H9 (cell line): ENCODE measurements around the gene IL5. TPM values are rescaled to one million over a fixed set of nuclear protein-coding genes. Genes with fewer than 3 reads are reported as not detected.

ENCODE experiments used
- DNase-seq: peaks from one replicate; pipeline ENCODE4 v3.0.0-alpha.2; 2017
- H2AFZ ChIP-seq: one replicate; pipeline ENCODE4 v1.6.1; 2013; ENCODE audit warnings: mild to moderate bottlenecking, low read length, control low read depth, moderate library complexity
- H2AK5ac ChIP-seq: 2 replicates; pipeline ENCODE4 v1.6.1; 2013; ENCODE audit warnings: low read length, control low read depth, mixed read lengths; ENCODE audit not compliant: insufficient read length
- H2BK120ac ChIP-seq: one replicate; pipeline ENCODE4 v1.6.1; 2013; ENCODE audit warnings: low read depth, mild to moderate bottlenecking, low read length, control low read depth, inconsistent platforms; ENCODE audit not compliant: poor library complexity, severe bottlenecking
- H2BK12ac ChIP-seq: 2 replicates; pipeline ENCODE4 v1.6.1; 2013; ENCODE audit warnings: low read length, control low read depth, mixed read lengths, low read depth; ENCODE audit not compliant: insufficient read length
- H2BK15ac ChIP-seq: 2 replicates; pipeline ENCODE4 v1.6.1; 2013; ENCODE audit warnings: low read depth, low read length, control low read depth
- H2BK20ac ChIP-seq: one replicate; pipeline ENCODE4 v1.6.1; 2013; ENCODE audit warnings: low read depth, mild to moderate bottlenecking, low read length, control low read depth, inconsistent platforms; ENCODE audit not compliant: poor library complexity, severe bottlenecking
- H2BK5ac ChIP-seq: 2 replicates; pipeline ENCODE4 v1.6.1; 2013; ENCODE audit warnings: low read length, control low read depth, mixed read lengths; ENCODE audit not compliant: insufficient read length
- H3K14ac ChIP-seq: 2 replicates; pipeline ENCODE4 v1.6.1; 2013; ENCODE audit warnings: low read length, control low read depth; ENCODE audit not compliant: insufficient read depth
- H3K18ac ChIP-seq: 2 replicates; pipeline ENCODE4 v1.6.1; 2013; ENCODE audit warnings: low read depth, mild to moderate bottlenecking, mixed read lengths, low read length, control low read depth; ENCODE audit not compliant: insufficient read length
- H3K23ac ChIP-seq: 2 replicates; pipeline ENCODE4 v1.6.1; 2013; ENCODE audit warnings: low read length, control low read depth, mixed read lengths, low read depth; ENCODE audit not compliant: insufficient read length
- H3K23me2 ChIP-seq: 2 replicates; pipeline ENCODE4 v1.6.1; 2013; ENCODE audit warnings: low read depth, mild to moderate bottlenecking, mixed read lengths, low read length, control low read depth; ENCODE audit not compliant: insufficient read length, poor library complexity, severe bottlenecking
- H3K27ac ChIP-seq: 2 replicates; pipeline ENCODE4 v1.5.1; 2013; ENCODE audit warnings: low read length, control low read depth, mixed read lengths, low read depth; ENCODE audit not compliant: insufficient read length
- H3K27me3 ChIP-seq: 2 replicates; pipeline ENCODE4 v1.6.1; 2013; ENCODE audit warnings: low read length, control low read depth, inconsistent platforms; ENCODE audit not compliant: insufficient read depth
- H3K4ac ChIP-seq: 2 replicates; pipeline ENCODE4 v1.6.1; 2013; ENCODE audit warnings: low read depth, mild to moderate bottlenecking, control low read depth, inconsistent platforms, low read length, moderate library complexity
- H3K4me1 ChIP-seq: 2 replicates; pipeline ENCODE4 v1.6.1; 2013; ENCODE audit warnings: low read length, control low read depth, inconsistent platforms; ENCODE audit not compliant: insufficient read depth
- H3K4me2 ChIP-seq: 2 replicates; pipeline ENCODE4 v1.6.1; 2013; ENCODE audit warnings: low read length, control low read depth, mixed read lengths; ENCODE audit not compliant: insufficient read length, insufficient read depth
- H3K56ac ChIP-seq: 2 replicates; pipeline ENCODE4 v1.6.1; 2013; ENCODE audit warnings: low read depth, mild to moderate bottlenecking, mixed read lengths, low read length, control low read depth; ENCODE audit not compliant: insufficient read length
- H3K79me1 ChIP-seq: 2 replicates; pipeline ENCODE4 v1.6.1; 2013; ENCODE audit warnings: low read depth, mild to moderate bottlenecking, moderate library complexity, low read length, control low read depth, inconsistent platforms; ENCODE audit not compliant: insufficient read depth, poor library complexity, severe bottlenecking
- H3K79me2 ChIP-seq: 2 replicates; pipeline ENCODE4 v1.6.1; 2013; ENCODE audit warnings: low read length, control low read depth, inconsistent platforms; ENCODE audit not compliant: insufficient read depth
- H3K9ac ChIP-seq: 2 replicates; pipeline ENCODE4 v1.6.1; 2013; ENCODE audit warnings: low read length, control low read depth, mixed read lengths; ENCODE audit not compliant: insufficient read length; ENCODE audit errors: extremely low read depth
- H3K9me3 ChIP-seq: one replicate; pipeline ENCODE4 v1.6.1; 2013; ENCODE audit warnings: low read depth, low read length, inconsistent platforms; ENCODE audit not compliant: control insufficient read depth
- H3T11ph ChIP-seq: one replicate; pipeline ENCODE4 v1.6.1; 2013; ENCODE audit warnings: mild to moderate bottlenecking, low read length, control low read depth, inconsistent platforms
- H4K20me1 ChIP-seq: one replicate; pipeline ENCODE4 v1.6.1; 2013; ENCODE audit not compliant: control insufficient read depth, insufficient read length, insufficient read depth
- H4K5ac ChIP-seq: 2 replicates; pipeline ENCODE4 v1.6.1; 2013; ENCODE audit warnings: low read depth, mild to moderate bottlenecking, mixed read lengths, low read length, control low read depth; ENCODE audit not compliant: insufficient read length
- H4K8ac ChIP-seq: replicated peaks from 2 replicates; pipeline ENCODE4 v1.6.1; 2013; ENCODE audit warnings: low read length, control low read depth, mixed read lengths, low read depth; ENCODE audit not compliant: insufficient read length
- H4K91ac ChIP-seq: 2 replicates; pipeline ENCODE4 v1.6.1; 2013; ENCODE audit warnings: low read depth, mild to moderate bottlenecking, moderate library complexity, mixed read lengths, low read length, control low read depth; ENCODE audit not compliant: insufficient read length
- H3K27ac Mint-ChIP-seq, 3 experiments: 2 replicates in 2 of 3; 3 replicates in 1 of 3; pipeline ENCODE4 v1.8.0; 2020 to 2021; ENCODE audit warnings: mixed read lengths in 3 of 3, mild to moderate bottlenecking in 1 of 3, moderate library complexity in 1 of 3
- H3K27me3 Mint-ChIP-seq: 2 replicates; pipeline ENCODE4 v1.8.0; 2021; ENCODE audit warnings: low read depth, mild to moderate bottlenecking, moderate library complexity, mixed read lengths
- H3K36me3 Mint-ChIP-seq, 3 experiments: 2 replicates in 2 of 3; 3 replicates in 1 of 3; pipeline ENCODE4 v1.8.0; 2020 to 2021; ENCODE audit warnings: low read depth in 3 of 3, mixed read lengths in 3 of 3; ENCODE audit not compliant: insufficient read depth in 1 of 3
- H3K4me1 Mint-ChIP-seq, 2 experiments: 2 replicates each; pipeline ENCODE4 v1.8.0; 2020; ENCODE audit warnings: mixed read lengths in 2 of 2
- H3K4me3 Mint-ChIP-seq, 2 experiments: 2 replicates in 1 of 2; 3 replicates in 1 of 2; pipeline ENCODE4 v1.8.0; 2020 to 2021; ENCODE audit warnings: mild to moderate bottlenecking in 2 of 2, mixed read lengths in 2 of 2, moderate library complexity in 1 of 2
- H3K9me3 Mint-ChIP-seq, 2 experiments: 2 replicates in 1 of 2; 3 replicates in 1 of 2; pipeline ENCODE4 v1.8.0; 2020; ENCODE audit warnings: mild to moderate bottlenecking in 2 of 2, mixed read lengths in 2 of 2, moderate library complexity in 1 of 2
- WGBS: extraction: QIAGEN DNeasy Blood & Tissue Kit; methylation state at CpG from one replicate; pipeline ENCODE4 v1.1.7; 2013; ENCODE audit warnings: missing lambda C conversion rate, low lambda C conversion rate, mixed read lengths; ENCODE audit not compliant: insufficient read length; ENCODE audit errors: extremely low coverage; 5-methylcytosine and 5-hydroxymethylcytosine counted together
- total RNA-seq: library from RNA; stranded (reverse); gene quantifications from 2 replicates; pipeline ENCODE4 v1.2.1, GENCODE V29; 2021
- TF ChIP-seq, protein P1 (sequence below): fragments of 200-600 bp; sonication (generic); conservative IDR thresholded peaks from 3 replicates; pipeline ENCODE4 v1.8.0; 2021; ENCODE audit warnings: antibody characterized with exemption, mild to moderate bottlenecking

Gene IL5
- total RNA-seq, 1 experiment from 2014 or later, result not detected

DNA sequence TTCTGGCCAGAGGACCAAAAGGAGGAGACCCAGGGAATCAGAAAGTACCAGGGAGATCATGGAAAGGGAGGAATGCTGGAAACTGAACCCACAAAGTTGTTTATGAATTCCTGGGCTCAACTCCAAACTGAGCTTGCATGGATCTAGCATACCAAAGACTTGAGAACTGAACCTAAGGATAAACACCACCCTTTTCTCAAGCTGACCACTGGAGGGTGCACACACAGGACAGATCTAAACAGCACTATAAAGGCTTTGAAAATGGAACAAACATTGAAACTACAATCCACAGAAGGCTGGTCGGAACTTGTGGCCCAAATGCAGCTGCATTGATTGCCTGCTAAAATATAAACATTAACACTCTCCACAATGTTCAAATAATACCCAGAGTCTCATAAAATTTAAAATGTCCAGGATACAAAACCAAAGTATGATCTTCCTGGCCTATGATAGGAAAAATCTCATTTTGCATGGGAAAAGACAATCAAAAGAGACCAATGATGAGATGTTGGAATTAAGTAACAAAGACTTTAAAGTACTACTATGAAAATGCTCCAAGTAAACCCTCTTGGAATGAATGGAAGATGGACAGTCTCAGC, 37.1 kb downstream of the IL5 start:
- no peak overlapping the region for H3K27ac Mint-ChIP-seq
- WGBS, result no CpG with 5 or more reads among the region's 1 CpG
- H2BK120ac ChIP-seq, result no peak overlapping the region

More for the DNA sequence above, 37.1 kb downstream of the IL5 start:
- peak; percentile 17 for DNase-seq
- Histone ChIP-seq H3K4me2 (no peak overlapping the region), H4K20me1 (no peaks in the 10 kb centered on the region), H2BK15ac (no peak overlapping the region), H3K18ac (no peak overlapping the region), H4K5ac (no peak overlapping the region), H2AFZ (no peak overlapping the region), H3T11ph (no peak overlapping the region), H3K9me3 (no peaks in the 10 kb centered on the region), H3K79me2 (no peaks in the 10 kb centered on the region), H3K9ac (no peak overlapping the region), H2BK20ac (no peak overlapping the region), H4K91ac (no peak overlapping the region), H3K14ac (no peak overlapping the region), H3K4ac (no peak overlapping the region), H4K8ac (no peak overlapping the region), H3K23me2 (no peaks in the 10 kb centered on the region), H3K27ac (no peak overlapping the region), H3K4me1 (no peaks in the 10 kb centered on the region), H2AK5ac (no peak overlapping the region), H3K27me3 (no peaks in the 10 kb centered on the region), H3K79me1 (no peaks in the 10 kb centered on the region), H2BK12ac (no peak overlapping the region), H2BK5ac (no peak overlapping the region), H3K56ac (no peak overlapping the region), H3K23ac (no peak overlapping the region)
- TF ChIP-seq, protein P1, sequence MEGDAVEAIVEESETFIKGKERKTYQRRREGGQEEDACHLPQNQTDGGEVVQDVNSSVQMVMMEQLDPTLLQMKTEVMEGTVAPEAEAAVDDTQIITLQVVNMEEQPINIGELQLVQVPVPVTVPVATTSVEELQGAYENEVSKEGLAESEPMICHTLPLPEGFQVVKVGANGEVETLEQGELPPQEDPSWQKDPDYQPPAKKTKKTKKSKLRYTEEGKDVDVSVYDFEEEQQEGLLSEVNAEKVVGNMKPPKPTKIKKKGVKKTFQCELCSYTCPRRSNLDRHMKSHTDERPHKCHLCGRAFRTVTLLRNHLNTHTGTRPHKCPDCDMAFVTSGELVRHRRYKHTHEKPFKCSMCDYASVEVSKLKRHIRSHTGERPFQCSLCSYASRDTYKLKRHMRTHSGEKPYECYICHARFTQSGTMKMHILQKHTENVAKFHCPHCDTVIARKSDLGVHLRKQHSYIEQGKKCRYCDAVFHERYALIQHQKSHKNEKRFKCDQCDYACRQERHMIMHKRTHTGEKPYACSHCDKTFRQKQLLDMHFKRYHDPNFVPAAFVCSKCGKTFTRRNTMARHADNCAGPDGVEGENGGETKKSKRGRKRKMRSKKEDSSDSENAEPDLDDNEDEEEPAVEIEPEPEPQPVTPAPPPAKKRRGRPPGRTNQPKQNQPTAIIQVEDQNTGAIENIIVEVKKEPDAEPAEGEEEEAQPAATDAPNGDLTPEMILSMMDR, result peak; percentile 61
- no peak overlapping the region for H3K4me3 Mint-ChIP-seq
- H3K4me1 Mint-ChIP-seq, result peaks cover 5 to 10% of the 10 kb centered on the region in 2 experiments; a peak in 3 of 4 replicates
- peaks cover 0 to 10% (median 0%) of the 10 kb centered on the region in 3 experiments; a peak in 4 of 7 replicates for H3K36me3 Mint-ChIP-seq
- H3K9me3 Mint-ChIP-seq, result peaks cover 0 to 16% of the 10 kb centered on the region in 2 experiments; a peak in 3 of 5 replicates
- no peaks in the 10 kb centered on the region for H3K27me3 Mint-ChIP-seq
